Epithelial cell of proximal tubule (primary cell): ENCODE results near the gene PCSK7. TPM values are rescaled to one million over a fixed set of nuclear protein-coding genes. Genes with fewer than 3 reads are reported as not detected.
A peak's percentile ranks its signal among the peaks of the same experiment; 100 is the strongest.

ENCODE experiments used
- DNase-seq: peaks from one replicate; pipeline ENCODE4 v3.0.0-alpha.2; 2011; ENCODE audit warnings: low read depth
- H3K4me3 ChIP-seq: 2 replicates; pipeline ENCODE4 v1.5.1; 2011; ENCODE audit warnings: low read depth, mild to moderate bottlenecking, low read length
- total RNA-seq: library from RNA; depleted of rRNA; stranded (reverse); fragments of >200 nt; gene quantifications from 2 replicates; pipeline ENCODE4 v1.2.3, GENCODE V29; 2015
- TF ChIP-seq, protein P1 (sequence below): conservative IDR thresholded peaks from 2 replicates; pipeline ENCODE4 v1.5.1; 2012; ENCODE audit warnings: low read depth, mild to moderate bottlenecking, low read length

Gene PCSK7
- total RNA-seq, 1 donor from 2014 or later = 19.6 TPM

DNA sequence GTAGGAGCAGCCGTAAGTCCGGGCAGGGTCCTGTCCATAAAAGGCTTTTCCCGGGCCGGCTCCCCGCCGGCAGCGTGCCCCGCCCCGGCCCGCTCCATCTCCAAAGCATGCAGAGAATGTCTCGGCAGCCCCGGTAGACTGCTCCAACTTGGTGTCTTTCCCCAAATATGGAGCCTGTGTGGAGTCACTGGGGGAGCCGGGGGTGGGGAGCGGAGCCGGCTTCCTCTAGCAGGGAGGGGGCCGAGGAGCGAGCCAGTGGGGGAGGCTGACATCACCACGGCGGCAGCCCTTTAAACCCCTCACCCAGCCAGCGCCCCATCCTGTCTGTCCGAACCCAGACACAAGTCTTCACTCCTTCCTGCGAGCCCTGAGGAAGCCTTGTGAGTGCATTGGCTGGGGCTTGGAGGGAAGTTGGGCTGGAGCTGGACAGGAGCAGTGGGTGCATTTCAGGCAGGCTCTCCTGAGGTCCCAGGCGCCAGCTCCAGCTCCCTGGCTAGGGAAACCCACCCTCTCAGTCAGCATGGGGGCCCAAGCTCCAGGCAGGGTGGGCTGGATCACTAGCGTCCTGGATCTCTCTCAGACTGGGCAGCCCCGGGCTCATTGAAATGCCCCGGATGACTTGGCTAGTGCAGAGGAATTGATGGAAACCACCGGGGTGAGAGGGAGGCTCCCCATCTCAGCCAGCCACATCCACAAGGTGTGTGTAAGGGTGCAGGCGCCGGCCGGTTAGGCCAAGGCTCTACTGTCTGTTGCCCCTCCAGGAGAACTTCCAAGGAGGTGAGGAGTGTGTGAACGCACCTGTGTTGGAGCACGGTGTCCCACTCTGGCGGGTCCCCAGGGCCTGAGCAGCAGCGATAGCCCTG is 32.6 kb downstream of the PCSK7 start, which contains the start of gene TAGLN:
Gene TAGLN, plus strand, starts transcription at position 318 of the 863 bp plus-strand sequence. CDS start 3,644 bp downstream, outside the sequence.
- H3K4me3 ChIP-seq = no peak within 1 kb of the TSS
- TF ChIP-seq, protein P1, sequence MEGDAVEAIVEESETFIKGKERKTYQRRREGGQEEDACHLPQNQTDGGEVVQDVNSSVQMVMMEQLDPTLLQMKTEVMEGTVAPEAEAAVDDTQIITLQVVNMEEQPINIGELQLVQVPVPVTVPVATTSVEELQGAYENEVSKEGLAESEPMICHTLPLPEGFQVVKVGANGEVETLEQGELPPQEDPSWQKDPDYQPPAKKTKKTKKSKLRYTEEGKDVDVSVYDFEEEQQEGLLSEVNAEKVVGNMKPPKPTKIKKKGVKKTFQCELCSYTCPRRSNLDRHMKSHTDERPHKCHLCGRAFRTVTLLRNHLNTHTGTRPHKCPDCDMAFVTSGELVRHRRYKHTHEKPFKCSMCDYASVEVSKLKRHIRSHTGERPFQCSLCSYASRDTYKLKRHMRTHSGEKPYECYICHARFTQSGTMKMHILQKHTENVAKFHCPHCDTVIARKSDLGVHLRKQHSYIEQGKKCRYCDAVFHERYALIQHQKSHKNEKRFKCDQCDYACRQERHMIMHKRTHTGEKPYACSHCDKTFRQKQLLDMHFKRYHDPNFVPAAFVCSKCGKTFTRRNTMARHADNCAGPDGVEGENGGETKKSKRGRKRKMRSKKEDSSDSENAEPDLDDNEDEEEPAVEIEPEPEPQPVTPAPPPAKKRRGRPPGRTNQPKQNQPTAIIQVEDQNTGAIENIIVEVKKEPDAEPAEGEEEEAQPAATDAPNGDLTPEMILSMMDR = no peak
- no peak for DNase-seq

DNA sequence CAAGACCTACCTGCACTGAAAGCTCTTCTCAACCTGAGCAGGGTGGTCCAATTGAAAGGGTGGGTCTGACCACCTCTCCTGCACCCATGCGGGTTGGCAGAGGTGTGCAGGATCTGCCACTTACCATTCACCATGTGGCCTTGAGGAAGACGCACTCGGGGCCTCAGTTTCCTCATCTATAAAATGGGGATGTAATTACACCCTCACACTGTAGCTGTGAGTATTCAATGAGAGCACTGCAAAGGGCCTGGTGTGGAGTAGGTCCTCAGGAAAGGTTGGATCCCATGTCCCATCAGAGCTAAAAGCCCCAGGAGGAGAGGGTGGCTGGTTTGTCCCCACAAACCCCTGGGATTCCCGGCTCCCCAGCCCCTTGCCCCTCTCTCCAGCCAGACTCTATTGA is 33.3 kb downstream of the PCSK7 start:
- DNase-seq = no peak
- TF ChIP-seq, protein P1 = no peak
- no peak overlapping the region for H3K4me3 ChIP-seq

DNA sequence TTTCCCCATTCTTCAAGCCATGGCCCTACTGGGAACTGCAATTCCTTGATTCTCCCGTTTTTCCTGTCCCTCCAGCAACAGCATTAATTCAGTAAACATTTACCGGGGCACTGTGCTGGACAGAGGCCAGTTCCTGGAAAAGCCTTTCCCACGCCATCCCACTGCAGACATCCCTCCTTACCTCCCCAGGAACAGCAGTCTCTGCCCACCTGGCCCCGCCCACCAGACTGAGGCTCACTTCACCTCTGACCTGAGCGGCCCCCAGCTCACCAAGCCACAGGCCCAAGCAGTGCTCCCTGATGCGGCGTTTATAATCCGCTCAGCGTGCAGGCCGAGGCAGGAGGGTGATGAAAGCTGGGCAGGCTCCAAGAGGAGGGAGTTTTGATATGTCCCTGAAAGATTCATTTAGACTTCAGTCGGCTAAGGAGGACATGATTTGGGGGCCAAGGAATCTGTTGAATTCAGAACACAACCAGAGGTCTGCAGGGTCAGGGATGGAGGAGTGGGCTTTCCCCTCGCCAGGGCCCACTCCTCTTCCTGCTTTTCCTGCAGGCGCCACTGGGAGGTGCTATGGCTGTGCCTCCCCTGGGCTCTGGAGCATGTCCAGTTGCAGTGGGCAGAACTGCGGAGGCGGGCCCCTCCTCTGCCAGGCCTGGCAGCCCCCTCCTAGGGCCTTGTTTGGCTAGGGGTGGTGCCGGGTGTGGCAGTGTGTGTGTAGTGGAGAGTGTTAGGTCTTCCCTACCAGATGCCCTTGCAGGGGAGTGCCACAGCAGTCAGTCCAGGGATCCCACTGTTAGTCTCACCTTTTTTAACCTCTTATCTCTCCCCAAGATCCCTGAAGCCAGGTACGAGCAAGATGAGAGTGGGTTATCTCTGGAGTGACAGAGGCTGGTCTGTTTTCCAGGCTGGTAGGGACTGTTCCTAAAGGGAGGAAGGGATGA is 34.1 kb downstream of the PCSK7 start:
- H3K4me3 ChIP-seq = no peak overlapping the region
- TF ChIP-seq, protein P1 = peak; percentile 49
- DNase-seq = no peak

DNA sequence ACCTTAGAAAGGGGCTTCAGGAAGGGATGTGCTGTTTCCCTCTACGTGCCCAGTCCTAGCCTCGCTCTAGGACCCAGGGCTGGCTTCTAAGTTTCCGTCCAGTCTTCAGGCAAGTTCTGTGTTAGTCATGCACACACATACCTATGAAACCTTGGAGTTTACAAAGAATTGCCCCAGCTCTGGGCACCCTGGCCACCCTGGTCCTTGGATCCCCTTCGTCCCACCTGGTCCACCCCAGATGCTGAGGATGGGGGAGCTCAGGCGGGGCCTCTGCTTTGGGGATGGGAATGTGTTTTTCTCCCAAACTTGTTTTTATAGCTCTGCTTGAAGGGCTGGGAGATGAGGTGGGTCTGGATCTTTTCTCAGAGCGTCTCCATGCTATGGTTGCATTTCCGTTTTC is 34.9 kb downstream of the PCSK7 start:
- TF ChIP-seq, protein P1 = no peak
- no peak overlapping the region for H3K4me3 ChIP-seq
- no peak for DNase-seq

DNA sequence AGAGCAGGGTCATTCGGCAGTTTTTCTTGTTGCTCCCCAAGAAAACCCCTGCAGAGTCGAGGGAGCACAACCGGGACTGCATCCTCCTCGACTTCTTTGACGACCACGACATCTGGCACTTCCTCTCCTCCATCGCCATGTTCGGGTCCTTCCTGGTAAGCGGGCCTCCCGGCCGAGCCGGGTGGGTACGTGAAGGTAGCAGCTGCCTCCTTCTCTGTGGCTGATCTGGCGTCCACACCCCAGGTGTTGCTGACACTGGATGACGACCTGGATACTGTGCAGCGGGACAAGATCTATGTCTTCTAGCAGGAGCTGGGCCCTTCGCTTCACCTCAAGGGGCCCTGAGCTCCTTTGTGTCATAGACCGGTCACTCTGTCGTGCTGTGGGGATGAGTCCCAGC is 36.1 kb downstream of the PCSK7 start:
- H3K4me3 ChIP-seq = no peak overlapping the region
- TF ChIP-seq, protein P1 = no peak
- no peak for DNase-seq

DNA sequence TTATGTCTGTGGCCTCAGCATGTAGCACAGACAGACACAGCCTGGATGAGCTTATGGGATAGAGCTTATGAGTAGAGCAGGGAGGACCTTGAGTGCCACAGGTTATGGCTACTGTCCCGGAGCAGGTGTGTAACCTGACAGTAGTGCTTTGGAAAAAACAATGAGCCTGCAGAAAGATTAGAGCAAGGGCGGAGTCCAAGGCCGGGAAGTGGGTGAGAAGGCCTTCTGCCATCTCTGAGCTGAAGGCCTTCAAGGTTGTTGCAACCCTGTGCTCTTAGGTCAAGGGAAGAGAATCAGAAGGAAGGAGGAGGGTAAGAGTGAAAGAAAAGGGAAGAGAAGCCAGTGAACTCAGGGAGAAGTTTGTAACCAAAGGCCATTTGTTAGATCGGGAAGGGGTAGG is 36.6 kb downstream of the PCSK7 start:
- TF ChIP-seq, protein P1 = no peak
- DNase-seq = no peak
- no peak overlapping the region for H3K4me3 ChIP-seq
